GM23248 (cell line): ENCODE results near the gene RNU6-8. TPM values are rescaled to one million over a fixed set of nuclear protein-coding genes. Genes with fewer than 3 reads are reported as not detected.
A peak's percentile ranks its signal among the peaks of the same experiment; 100 is the strongest.

Source experiments
- DNase-seq: peaks from one replicate; pipeline ENCODE4 v3.0.0-alpha.2; 2015
- H2AFZ ChIP-seq: fragments of 200-600 bp; sonication (generic); 2 replicates; pipeline ENCODE4 v1.6.1; 2016; ENCODE audit warnings: antibody characterized with exemption
- H3F3A ChIP-seq: fragments of 200-600 bp; sonication (generic); 2 replicates; pipeline ENCODE4 v1.6.1; 2016; ENCODE audit warnings: mild to moderate bottlenecking, antibody characterized with exemption, mixed run types; ENCODE audit not compliant: insufficient read depth
- H3K27ac ChIP-seq: fragments of 200-600 bp; sonication (generic); 2 replicates; pipeline ENCODE4 v1.5.1; 2016; ENCODE audit warnings: mild to moderate bottlenecking
- H3K27me3 ChIP-seq: fragments of 200-600 bp; sonication (generic); replicated peaks from 2 replicates; pipeline ENCODE4 v1.6.1; 2016; ENCODE audit warnings: mild to moderate bottlenecking; ENCODE audit not compliant: insufficient read depth
- H3K36me3 ChIP-seq: fragments of 200-600 bp; sonication (generic); 2 replicates; pipeline ENCODE4 v1.6.1; 2016; ENCODE audit warnings: low read depth, mild to moderate bottlenecking
- H3K4me1 ChIP-seq: fragments of 200-600 bp; sonication (generic); 2 replicates; pipeline ENCODE4 v1.6.1; 2016; ENCODE audit warnings: mild to moderate bottlenecking; ENCODE audit not compliant: insufficient read depth
- H3K4me2 ChIP-seq: fragments of 200-600 bp; sonication (generic); one replicate; pipeline ENCODE4 v1.6.1; 2016; ENCODE audit warnings: mild to moderate bottlenecking; ENCODE audit not compliant: unreplicated experiment
- H3K4me3 ChIP-seq: fragments of 200-600 bp; sonication (generic); 2 replicates; pipeline ENCODE4 v1.5.1; 2016; ENCODE audit warnings: mild to moderate bottlenecking
- H3K79me2 ChIP-seq: fragments of 200-600 bp; sonication (generic); 2 replicates; pipeline ENCODE4 v1.6.1; 2016; ENCODE audit warnings: mild to moderate bottlenecking; ENCODE audit not compliant: insufficient read depth
- H3K9ac ChIP-seq: fragments of 200-600 bp; sonication (generic); 2 replicates; pipeline ENCODE4 v1.6.1; 2016; ENCODE audit warnings: mild to moderate bottlenecking
- H3K9me2 ChIP-seq: fragments of 200-600 bp; sonication (generic); 2 replicates; pipeline ENCODE4 v1.6.1; 2016; ENCODE audit warnings: mixed run types, mild to moderate bottlenecking, moderate library complexity; ENCODE audit not compliant: insufficient read depth
- H3K9me3 ChIP-seq: fragments of 200-600 bp; sonication (generic); one replicate; pipeline ENCODE4 v1.6.1; 2017; ENCODE audit warnings: low read depth
- H4K20me1 ChIP-seq: fragments of 200-600 bp; sonication (generic); 2 replicates; pipeline ENCODE4 v1.6.0; 2016; ENCODE audit not compliant: insufficient read depth
- EZH2 ChIP-seq: fragments of 200-600 bp; sonication (generic); IDR thresholded peaks from 2 replicates; pipeline ENCODE4 v1.6.1; 2018; ENCODE audit warnings: antibody characterized with exemption, mild to moderate bottlenecking; ENCODE audit not compliant: insufficient read depth, poor library complexity, severe bottlenecking
- EZH2phosphoT487 ChIP-seq: fragments of 200-600 bp; sonication (generic); IDR thresholded peaks from 2 replicates; pipeline ENCODE4 v1.6.1; 2018; ENCODE audit warnings: antibody characterized with exemption, moderate library complexity, mild to moderate bottlenecking, low read depth; ENCODE audit not compliant: insufficient read depth
- WGBS, 2 experiments: methylation state at CpG; one replicate each; pipeline ENCODE4 v1.1.6; 2015 to 2017; ENCODE audit warnings: low lambda C conversion rate in 2 of 2, low coverage in 1 of 2; ENCODE audit errors: missing lambda C conversion rate in 2 of 2; 5-methylcytosine and 5-hydroxymethylcytosine counted together
- in situ Hi-C: fragments of 300-500 bp; cut with MboI; formaldehyde crosslinking; loops from 2 replicates; pipeline ENCODE4 v1.15.0; 2020
- polyA plus RNA-seq: library from polyadenylated mRNA; unstranded; fragments of >200 nt; fragmentation: Nextera tagmentation; extraction: Ambion mirVana; gene quantifications from 2 replicates; pipeline ENCODE4 v1.2.1, GENCODE V29; 2016
- total RNA-seq: library from RNA; depleted of rRNA; stranded (reverse); fragments of >200 nt; shearing (Covaris generic); gene quantifications from 2 replicates; pipeline ENCODE4 v1.2.3, GENCODE V29; 2014

Gene RNU6-8
- total and polyA plus RNA-seq, 2 experiments from 2014 or later, result not detected

- no peak overlapping the region for H3K27ac ChIP-seq
- TF ChIP-seq EZH2phosphoT487 (no peak), EZH2 (no peak)
- no peaks in the 10 kb centered on the region for H3K9me3 ChIP-seq
- no peak for DNase-seq
- no peaks in the 10 kb centered on the region for H3K9me2 ChIP-seq
- no peaks in the 10 kb centered on the region for H4K20me1 ChIP-seq
- H3K36me3 ChIP-seq, result no peaks in the 10 kb centered on the region
- 79 to 87% methylated on average over 4 of the region's 4 CpGs for WGBS, 2 experiments
- in situ Hi-C loops, result loop anchor here (10.0 kb wide), 4 partner anchors 165 to 735 kb away; no protein-coding TSS in a partner anchor
- no peaks in the 10 kb centered on the region for H3K27me3 ChIP-seq
- no peaks in the 10 kb centered on the region for H3F3A ChIP-seq
- H3K9ac ChIP-seq, result no peak overlapping the region
- no peaks in the 10 kb centered on the region for H3K79me2 ChIP-seq
- no peak overlapping the region for H3K4me2 ChIP-seq
- H2AFZ ChIP-seq, result no peak overlapping the region
- no peak overlapping the region for H3K4me3 ChIP-seq
- H3K4me1 ChIP-seq, result no peaks in the 10 kb centered on the region
These were observed 46.7 kb upstream of the RNU6-8 start for GRCh38 chr14:32249780-32250179.

- Histone ChIP-seq H3K79me2 (no peaks in the 10 kb centered on the region), H3F3A (no peaks in the 10 kb centered on the region), H3K27ac (no peak overlapping the region), H3K4me3 (no peak overlapping the region), H3K36me3 (no peaks in the 10 kb centered on the region), H2AFZ (no peak overlapping the region), H3K9me2 (no peaks in the 10 kb centered on the region), H3K4me1 (no peaks in the 10 kb centered on the region), H4K20me1 (no peaks in the 10 kb centered on the region), H3K27me3 (no peaks in the 10 kb centered on the region), H3K9ac (no peak overlapping the region), H3K9me3 (no peaks in the 10 kb centered on the region), H3K4me2 (no peak overlapping the region)
- no peak for DNase-seq
- in situ Hi-C loops, result loop anchor here (10.0 kb wide), 1 partner anchor 165 kb away; no protein-coding TSS in a partner anchor
- WGBS, 2 experiments, result 82 to 87% methylated on average over 5 of the region's 5 CpGs
- TF ChIP-seq EZH2, result no peak
- TF ChIP-seq EZH2phosphoT487, result no peak
These were observed 46.3 kb upstream of the RNU6-8 start for GRCh38 chr14:32249371-32249770.

GRCh38 chr14:32246751-32247150 is 43.7 kb upstream of the RNU6-8 start:
- in situ Hi-C loops, result loop anchor here (10.0 kb wide), 1 partner anchor 162 kb away; no protein-coding TSS in a partner anchor
- Histone ChIP-seq H3K4me2 (no peak overlapping the region), H3K27ac (no peak overlapping the region), H3K4me1 (no peaks in the 10 kb centered on the region), H3K27me3 (no peaks in the 10 kb centered on the region), H4K20me1 (no peaks in the 10 kb centered on the region), H3K9me2 (no peaks in the 10 kb centered on the region), H3K79me2 (no peaks in the 10 kb centered on the region), H3K4me3 (no peak overlapping the region), H3F3A (no peaks in the 10 kb centered on the region), H3K36me3 (no peaks in the 10 kb centered on the region), H2AFZ (no peak overlapping the region), H3K9ac (no peak overlapping the region), H3K9me3 (no peaks in the 10 kb centered on the region)
- WGBS, 2 experiments, result 78 to 86% methylated on average over 5 of the region's 5 CpGs
- TF ChIP-seq EZH2phosphoT487, result no peak
- TF ChIP-seq EZH2, result no peak
- DNase-seq, result no peak

GRCh38 chr14:32244404-32244803 is 41.3 kb upstream of the RNU6-8 start:
- no peaks in the 10 kb centered on the region for H3K79me2 ChIP-seq
- H3K9ac ChIP-seq, result no peak overlapping the region
- no peaks in the 10 kb centered on the region for H4K20me1 ChIP-seq
- H3K27me3 ChIP-seq, result no peaks in the 10 kb centered on the region
- no peak overlapping the region for H3K4me3 ChIP-seq
- no peak overlapping the region for H3K4me2 ChIP-seq
- H3K9me2 ChIP-seq, result no peaks in the 10 kb centered on the region
- H3K27ac ChIP-seq, result no peak overlapping the region
- no peaks in the 10 kb centered on the region for H3F3A ChIP-seq
- in situ Hi-C loops, result loop anchor here (10.0 kb wide), 1 partner anchor 160 kb away; no protein-coding TSS in a partner anchor
- DNase-seq, result peak; percentile 33
- H3K36me3 ChIP-seq, result no peaks in the 10 kb centered on the region
- no peaks in the 10 kb centered on the region for H3K9me3 ChIP-seq
- H2AFZ ChIP-seq, result no peak overlapping the region
- TF ChIP-seq EZH2 (no peak), EZH2phosphoT487 (no peak)
- no peaks in the 10 kb centered on the region for H3K4me1 ChIP-seq

GRCh38 chr14:32233260-32233659 is 30.2 kb upstream of the RNU6-8 start:
- H3K4me1 ChIP-seq, result peaks cover 34% of the 10 kb centered on the region
- H3K9me3 ChIP-seq, result no peaks in the 10 kb centered on the region
- no peaks in the 10 kb centered on the region for H3K9me2 ChIP-seq
- H2AFZ ChIP-seq, result no peak overlapping the region
- H3K36me3 ChIP-seq, result no peaks in the 10 kb centered on the region
- H4K20me1 ChIP-seq, result no peaks in the 10 kb centered on the region
- H3K27me3 ChIP-seq, result no peaks in the 10 kb centered on the region
- H3K27ac ChIP-seq, result no peak overlapping the region
- H3K79me2 ChIP-seq, result no peaks in the 10 kb centered on the region
- 64 to 71% methylated on average over 1 of the region's 1 CpG for WGBS, 2 experiments
- no peak overlapping the region for H3K9ac ChIP-seq
- H3F3A ChIP-seq, result peaks cover 30% of the 10 kb centered on the region
- no peak for TF ChIP-seq EZH2phosphoT487
- TF ChIP-seq EZH2, result no peak
- H3K4me3 ChIP-seq, result no peak overlapping the region
- H3K4me2 ChIP-seq, result no peak overlapping the region
- DNase-seq, result no peak
- in situ Hi-C loops, result no loop called here
